Breast epithelium (tissue), 4 donors: ENCODE measurements around the gene CAMTA1. TPM values are rescaled to one million over a fixed set of nuclear protein-coding genes. Genes with fewer than 3 reads are reported as not detected.

Experiments used
- DNase-seq, 2 donors: peaks; one replicate each; pipeline ENCODE4 v3.0.0-alpha.2; 2019; ENCODE audit warnings: low spot score in 2 of 2
- H3K27ac ChIP-seq, 2 donors: fragments of 200-600 bp; sonication (generic) in 1 of 2; one replicate each; pipeline ENCODE4 v1.5.1; 2016 to 2019; ENCODE audit warnings: mild to moderate bottlenecking in 1 of 2
- H3K27me3 ChIP-seq, 2 donors: fragments of 200-600 bp; sonication (generic) in 1 of 2; one replicate each; pipeline versions ENCODE4 v1.5.1 to v1.6.0; 2017 to 2019; ENCODE audit warnings: control low read depth in 1 of 2, mild to moderate bottlenecking in 1 of 2
- H3K36me3 ChIP-seq: fragments of 200-600 bp; one replicate; pipeline ENCODE4 v1.5.1; 2019
- H3K4me1 ChIP-seq, 2 donors: fragments of 200-600 bp; sonication (generic); one replicate each; pipeline ENCODE4 v1.5.1; 2016 to 2019; ENCODE audit warnings: control low read depth in 1 of 2
- H3K4me3 ChIP-seq, 3 donors: fragments of 200-600 bp; sonication (generic); 1 replicate in 2 of 3; 2 replicates in 1 of 3; pipeline ENCODE4 v1.5.1; 2016 to 2019; ENCODE audit warnings: mild to moderate bottlenecking in 3 of 3, moderate library complexity in 2 of 3
- H3K9me3 ChIP-seq, 2 donors: fragments of 200-600 bp; sonication (generic) in 1 of 2; one replicate each; pipeline ENCODE4 v1.5.1; 2016 to 2019; ENCODE audit warnings: control low read depth in 1 of 2
- POLR2A ChIP-seq: fragments of 450-650 bp; IDR thresholded peaks from one replicate; pipeline ENCODE4 v1.6.1; 2016; ENCODE audit warnings: antibody characterized with exemption, mild to moderate bottlenecking, moderate library complexity
- POLR2AphosphoS5 ChIP-seq, 3 donors: sonication (generic); formaldehyde crosslinking; IDR thresholded peaks; one replicate each; pipeline ENCODE4 v1.6.1; 2017; ENCODE audit warnings: antibody characterized with exemption in 3 of 3
- intact Hi-C: fragments of 100-400 bp; cut with DNase I; formaldehyde crosslinking; loops from one replicate; pipeline ENCODE4 v1.15.1; 2023; ENCODE audit warnings: low total_unique reads
- total RNA-seq, 3 donors: library from RNA; depleted of rRNA; stranded (reverse); fragments of >200 nt; gene quantifications; one replicate each; pipeline ENCODE4 v1.1.0, GENCODE V29; 2016
- TF ChIP-seq, protein P1 (sequence below), 3 donors: fragments of 450-650 bp; IDR thresholded peaks; one replicate each; pipeline ENCODE4 v1.5.1; 2016 to 2017; ENCODE audit warnings: antibody characterized with exemption in 3 of 3, mild to moderate bottlenecking in 3 of 3, moderate library complexity in 3 of 3

Gene CAMTA1
- total RNA-seq, 3 donors from 2014 or later: 53.4 to 84.0 (median 61.9) TPM

DNA sequence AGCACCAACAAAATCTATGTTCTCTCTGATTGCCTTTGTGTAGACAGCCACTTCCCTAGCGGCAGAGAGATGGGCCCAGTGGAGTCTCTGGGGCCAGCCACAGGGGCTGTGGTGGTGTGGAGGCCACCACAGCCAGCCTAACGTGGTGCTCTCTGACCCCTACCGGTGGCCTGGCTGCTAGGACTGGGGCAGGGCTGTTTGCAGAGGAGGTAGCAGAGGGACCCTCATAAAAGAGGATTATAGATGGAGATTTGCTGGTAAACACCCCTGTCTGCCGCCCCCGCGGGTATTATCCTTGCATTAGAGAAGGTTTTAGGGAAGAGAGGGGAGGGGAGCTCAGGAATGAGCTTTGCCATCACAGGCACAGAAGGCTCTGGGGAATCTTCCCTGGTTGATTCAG lies 675.6 kb downstream of the CAMTA1 start:
- intact Hi-C loops: no loop called here

DNA sequence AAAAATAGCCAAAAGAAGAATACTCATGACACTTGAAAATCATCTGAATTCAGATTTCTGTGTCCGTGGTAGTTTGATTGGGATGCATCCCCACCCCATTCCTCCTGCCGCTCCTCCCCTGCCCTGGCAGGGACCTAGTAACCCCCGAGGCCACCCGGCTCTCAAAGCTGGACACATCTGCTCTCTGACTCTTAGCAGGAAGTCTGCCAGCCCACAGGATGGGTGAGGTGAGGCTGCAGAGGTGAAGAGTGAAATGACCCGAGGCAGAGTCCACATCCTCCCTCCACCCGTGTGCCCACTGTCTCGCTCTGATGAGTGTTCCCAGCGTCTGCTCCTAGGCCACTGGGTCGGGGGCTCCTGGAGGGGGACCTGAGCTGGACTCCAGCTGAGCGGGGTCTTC lies 677.4 kb downstream of the CAMTA1 start:
- Histone ChIP-seq H3K36me3 (no peaks in the 10 kb centered on the region), H3K4me1 (no peaks in the 10 kb centered on the region), H3K9me3 (no peaks in the 10 kb centered on the region), H3K4me3 (no peak overlapping the region), H3K27ac (no peak overlapping the region), H3K27me3 (no peaks in the 10 kb centered on the region)
- intact Hi-C loops: no loop called here
- TF ChIP-seq POLR2AphosphoS5 (IDR thresholded peaks at IDR 0.05): no peak
- TF ChIP-seq, protein P1, sequence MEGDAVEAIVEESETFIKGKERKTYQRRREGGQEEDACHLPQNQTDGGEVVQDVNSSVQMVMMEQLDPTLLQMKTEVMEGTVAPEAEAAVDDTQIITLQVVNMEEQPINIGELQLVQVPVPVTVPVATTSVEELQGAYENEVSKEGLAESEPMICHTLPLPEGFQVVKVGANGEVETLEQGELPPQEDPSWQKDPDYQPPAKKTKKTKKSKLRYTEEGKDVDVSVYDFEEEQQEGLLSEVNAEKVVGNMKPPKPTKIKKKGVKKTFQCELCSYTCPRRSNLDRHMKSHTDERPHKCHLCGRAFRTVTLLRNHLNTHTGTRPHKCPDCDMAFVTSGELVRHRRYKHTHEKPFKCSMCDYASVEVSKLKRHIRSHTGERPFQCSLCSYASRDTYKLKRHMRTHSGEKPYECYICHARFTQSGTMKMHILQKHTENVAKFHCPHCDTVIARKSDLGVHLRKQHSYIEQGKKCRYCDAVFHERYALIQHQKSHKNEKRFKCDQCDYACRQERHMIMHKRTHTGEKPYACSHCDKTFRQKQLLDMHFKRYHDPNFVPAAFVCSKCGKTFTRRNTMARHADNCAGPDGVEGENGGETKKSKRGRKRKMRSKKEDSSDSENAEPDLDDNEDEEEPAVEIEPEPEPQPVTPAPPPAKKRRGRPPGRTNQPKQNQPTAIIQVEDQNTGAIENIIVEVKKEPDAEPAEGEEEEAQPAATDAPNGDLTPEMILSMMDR (IDR thresholded peaks at IDR 0.05): no peak
- TF ChIP-seq POLR2A: no peak
- DNase-seq: no peak

More for the DNA sequence above, 675.6 kb downstream of the CAMTA1 start:
- H3K9me3 ChIP-seq: no peaks in the 10 kb centered on the region
- no peak for DNase-seq
- TF ChIP-seq POLR2A: no peak
- TF ChIP-seq, protein P1 (IDR thresholded peaks at IDR 0.05): no peak
- TF ChIP-seq POLR2AphosphoS5 (IDR thresholded peaks at IDR 0.05): no peak
- no peak overlapping the region for H3K4me3 ChIP-seq
- no peaks in the 10 kb centered on the region for H3K4me1 ChIP-seq
- no peak overlapping the region for H3K27ac ChIP-seq
- H3K36me3 ChIP-seq: no peaks in the 10 kb centered on the region
- H3K27me3 ChIP-seq: no peaks in the 10 kb centered on the region

DNA sequence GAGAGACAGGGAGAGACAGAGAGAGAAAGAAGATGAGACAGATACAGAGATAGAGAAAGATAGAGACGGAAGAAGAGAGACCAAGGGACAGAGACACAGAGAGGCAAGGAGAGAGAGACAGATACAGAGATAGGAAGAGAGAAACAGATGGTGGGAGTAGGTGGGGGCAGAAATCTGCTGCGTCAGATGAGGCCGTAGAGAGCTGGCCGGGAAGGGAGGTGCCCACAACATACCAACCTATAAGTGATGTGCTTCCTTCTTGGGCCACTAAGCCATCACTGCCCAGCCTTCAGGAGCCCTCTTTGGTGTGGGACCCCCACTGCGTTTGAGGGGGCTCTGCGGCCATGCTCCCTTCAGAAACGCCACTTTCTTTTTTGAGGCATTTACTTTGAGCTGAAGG lies 678.3 kb downstream of the CAMTA1 start:
- TF ChIP-seq, protein P1 (IDR thresholded peaks at IDR 0.05): no peak
- no peak for TF ChIP-seq POLR2AphosphoS5 (IDR thresholded peaks at IDR 0.05)
- TF ChIP-seq POLR2A: no peak
- no peaks in the 10 kb centered on the region for H3K9me3 ChIP-seq

DNA sequence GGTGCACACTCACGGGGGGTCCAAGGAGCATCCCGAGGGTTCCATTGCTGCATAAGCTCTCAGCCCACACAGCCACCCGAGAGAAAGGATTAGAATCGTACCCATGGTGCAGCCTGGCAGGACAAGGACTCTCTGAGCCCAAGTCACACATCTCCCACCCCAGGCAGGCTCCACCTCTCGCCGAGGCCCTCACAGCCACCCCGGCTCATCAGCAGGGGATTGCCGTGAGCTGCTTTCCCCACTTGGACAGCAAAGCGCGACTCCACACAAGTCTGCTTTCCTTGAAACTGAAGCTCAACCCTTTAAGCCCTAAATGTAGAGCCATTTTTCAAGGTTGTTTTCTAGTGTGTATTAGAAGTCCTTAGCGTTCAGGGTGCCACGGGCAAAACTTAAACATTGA lies 679.5 kb downstream of the CAMTA1 start:
- intact Hi-C loops: no loop called here
- H3K27me3 ChIP-seq: no peaks in the 10 kb centered on the region
- TF ChIP-seq, protein P1 (IDR thresholded peaks at IDR 0.05): no peak
- TF ChIP-seq POLR2AphosphoS5 (IDR thresholded peaks at IDR 0.05) (no peak), POLR2A (no peak)
- H3K4me3 ChIP-seq: no peak overlapping the region
- no peak overlapping the region for H3K27ac ChIP-seq
- no peaks in the 10 kb centered on the region for H3K9me3 ChIP-seq
- DNase-seq: no peak
- no peaks in the 10 kb centered on the region for H3K4me1 ChIP-seq
- no peaks in the 10 kb centered on the region for H3K36me3 ChIP-seq

More for the DNA sequence above, 678.3 kb downstream of the CAMTA1 start:
- intact Hi-C loops: no loop called here
- H3K4me3 ChIP-seq: no peak overlapping the region
- no peaks in the 10 kb centered on the region for H3K4me1 ChIP-seq
- H3K27me3 ChIP-seq: no peaks in the 10 kb centered on the region
- no peak for DNase-seq
- no peak overlapping the region for H3K27ac ChIP-seq
- H3K36me3 ChIP-seq: no peaks in the 10 kb centered on the region

DNA sequence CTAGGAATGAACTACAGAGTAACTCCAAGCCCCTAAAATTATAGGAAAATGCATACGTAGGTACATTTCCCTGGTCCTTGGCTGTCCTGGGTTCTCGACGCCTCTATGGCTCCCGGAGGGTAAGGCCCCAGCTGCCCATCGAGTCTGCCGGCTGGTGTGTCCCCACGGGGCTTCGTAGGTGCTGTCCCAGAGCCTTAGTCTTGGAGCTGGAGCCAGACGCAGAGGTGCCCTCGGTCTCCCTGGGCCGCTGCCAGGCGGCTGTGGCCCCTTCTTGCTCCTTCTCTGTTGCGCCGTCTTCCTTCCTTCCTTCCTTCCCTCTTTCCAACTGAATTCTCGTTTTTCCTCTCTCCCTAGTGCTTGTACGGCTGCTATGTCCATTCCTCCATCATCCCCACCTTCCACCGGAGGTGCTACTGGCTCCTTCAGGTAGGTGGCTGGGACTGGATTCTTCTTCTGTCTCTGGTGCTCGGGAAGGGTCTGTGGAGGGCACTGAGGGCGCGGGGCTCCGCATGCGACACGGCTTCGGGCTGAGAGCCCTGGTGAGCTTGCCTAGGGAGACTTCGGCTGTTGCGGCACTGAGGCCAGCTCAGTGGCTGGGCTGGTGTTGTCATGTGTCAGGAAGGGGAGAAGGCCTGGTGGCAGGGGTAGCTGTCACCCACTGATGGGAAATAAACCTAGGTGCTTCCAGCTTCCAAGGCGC lies 682.4 kb downstream of the CAMTA1 start:
- H3K4me3 ChIP-seq: no peak overlapping the region
- DNase-seq: no peak
- intact Hi-C loops: no loop called here
- H3K36me3 ChIP-seq: no peaks in the 10 kb centered on the region
- no peak overlapping the region for H3K27ac ChIP-seq
- TF ChIP-seq, protein P1 (IDR thresholded peaks at IDR 0.05): no peak
- TF ChIP-seq POLR2AphosphoS5 (IDR thresholded peaks at IDR 0.05): no peak
- no peak for TF ChIP-seq POLR2A
- H3K27me3 ChIP-seq: no peaks in the 10 kb centered on the region
- no peaks in the 10 kb centered on the region for H3K9me3 ChIP-seq
- H3K4me1 ChIP-seq: peaks cover 0 to 7% of the 10 kb centered on the region in 2 donors
